ENCODE data around the gene LLGL1. TPM values are rescaled to one million over a fixed set of nuclear protein-coding genes. Genes with fewer than 3 reads are reported as not detected.
A peak's percentile ranks its signal among the peaks of the same experiment; 100 is the strongest.

The LLGL1 gene
- polyA plus RNA-seq, 1 donor from 2014 or later, result 52.2 TPM

GRCh38 chr17:18187821-18188761 is 37.3 kb upstream of the LLGL1 start:
- no peaks in the 10 kb centered on the region for H3K27me3 ChIP-seq (ENCODE audit: insufficient read depth, low read depth, low read length)
- H3K9me3 ChIP-seq (ENCODE audit: low read length), result no peaks in the 10 kb centered on the region
- no peak for TF ChIP-seq CTCF (IDR thresholded peaks at IDR 0.05; ENCODE audit: poor library complexity, severe bottlenecking)
- no peak for TF ChIP-seq TAF1 (IDR thresholded peaks at IDR 0.05; ENCODE audit: low read depth)
- no peak for TF ChIP-seq EP300 (conservative IDR thresholded peaks at IDR 0.05; ENCODE audit: poor library complexity, severe bottlenecking)
- no peak for TF ChIP-seq MXI1 (conservative IDR thresholded peaks at IDR 0.05; ENCODE audit: poor library complexity, severe bottlenecking)
- TF ChIP-seq SMC3 (conservative IDR thresholded peaks at IDR 0.05; ENCODE audit: poor library complexity), result no peak
- no peak for TF ChIP-seq RAD21 (conservative IDR thresholded peaks at IDR 0.05)
- TF ChIP-seq EZH2 (IDR thresholded peaks at IDR 0.05; ENCODE audit: borderline replicate concordance, insufficient read depth, low read length, poor library complexity, severe bottlenecking), result no peak
- TF ChIP-seq POLR2AphosphoS5 (IDR thresholded peaks at IDR 0.05), result no peak
- no peak for TF ChIP-seq REST (IDR thresholded peaks at IDR 0.05; ENCODE audit: borderline replicate concordance)
- H3K36me3 ChIP-seq (ENCODE audit: insufficient read depth, low read length), result no peaks in the 10 kb centered on the region
- peaks cover 74% of the 10 kb centered on the region for H3K79me2 ChIP-seq (replicated peaks; ENCODE audit: insufficient read depth, low read length)
- H3K27ac ChIP-seq (ENCODE audit: low read length), result no peak overlapping the region
- peak overlapping the region; percentile 99 for H3K4me3 ChIP-seq (ENCODE audit: low read length)
- H3K9me2 ChIP-seq (ENCODE audit: insufficient read depth, low read length), result no peaks in the 10 kb centered on the region
- peak overlapping the region; percentile 2 for H3K9ac ChIP-seq (ENCODE audit: low read length)
- no peaks in the 10 kb centered on the region for H3F3A ChIP-seq (ENCODE audit: insufficient read depth, low read length, poor library complexity, severe bottlenecking)
- no peak overlapping the region for H2AFZ ChIP-seq (ENCODE audit: low read depth, low read length)
- H3K4me2 ChIP-seq (ENCODE audit: low read length), result peak overlapping the region; percentile 95
- H4K20me1 ChIP-seq (ENCODE audit: insufficient read depth), result peaks cover 44% of the 10 kb centered on the region

GRCh38 chr17:18190628-18191235 is 34.7 kb upstream of the LLGL1 start:
- Histone ChIP-seq H3K36me3 (ENCODE audit: insufficient read depth, low read length) (no peaks in the 10 kb centered on the region), H3F3A (ENCODE audit: insufficient read depth, low read length, poor library complexity, severe bottlenecking) (no peaks in the 10 kb centered on the region), H3K4me2 (ENCODE audit: low read length) (no peak overlapping the region), H4K20me1 (ENCODE audit: insufficient read depth) (peaks cover 30% of the 10 kb centered on the region), H3K79me2 (replicated peaks; ENCODE audit: insufficient read depth, low read length) (peaks cover 60% of the 10 kb centered on the region), H3K9ac (ENCODE audit: low read length) (no peak overlapping the region), H3K9me2 (ENCODE audit: insufficient read depth, low read length) (no peaks in the 10 kb centered on the region), H2AFZ (ENCODE audit: low read depth, low read length) (no peak overlapping the region), H3K4me3 (ENCODE audit: low read length) (peak overlapping the region; percentile 9), H3K27me3 (ENCODE audit: insufficient read depth, low read depth, low read length) (no peaks in the 10 kb centered on the region), H3K27ac (ENCODE audit: low read length) (no peak overlapping the region), H3K9me3 (ENCODE audit: low read length) (no peaks in the 10 kb centered on the region)
- TF ChIP-seq RAD21 (conservative IDR thresholded peaks at IDR 0.05) (no peak), SMC3 (conservative IDR thresholded peaks at IDR 0.05; ENCODE audit: poor library complexity) (no peak), TAF1 (IDR thresholded peaks at IDR 0.05; ENCODE audit: low read depth) (no peak), CTCF (IDR thresholded peaks at IDR 0.05; ENCODE audit: poor library complexity, severe bottlenecking) (no peak), MXI1 (conservative IDR thresholded peaks at IDR 0.05; ENCODE audit: poor library complexity, severe bottlenecking) (no peak), REST (IDR thresholded peaks at IDR 0.05; ENCODE audit: borderline replicate concordance) (no peak), EP300 (conservative IDR thresholded peaks at IDR 0.05; ENCODE audit: poor library complexity, severe bottlenecking) (no peak), EZH2 (IDR thresholded peaks at IDR 0.05; ENCODE audit: borderline replicate concordance, insufficient read depth, low read length, poor library complexity, severe bottlenecking) (no peak)

Data from neural cell (in vitro differentiated cells).